C4-2B (cell line): Measurements from ENCODE around the gene ASXL1.
"Not testable (repeated sequence)": the region's sequence is repeated elsewhere in the genome, so short reads cannot be mapped to it uniquely, and the experiment has no call there.

Experiments used
- ZFX ChIP-seq: fragments of 450-650 bp; IDR thresholded peaks from 2 replicates; pipeline ENCODE4 v1.6.1; 2017
- TF ChIP-seq, protein P1 (sequence below): fragments of 450-650 bp; conservative IDR thresholded peaks from 2 replicates; pipeline ENCODE4 v1.5.1; 2017; ENCODE audit warnings: mild to moderate bottlenecking

DNA sequence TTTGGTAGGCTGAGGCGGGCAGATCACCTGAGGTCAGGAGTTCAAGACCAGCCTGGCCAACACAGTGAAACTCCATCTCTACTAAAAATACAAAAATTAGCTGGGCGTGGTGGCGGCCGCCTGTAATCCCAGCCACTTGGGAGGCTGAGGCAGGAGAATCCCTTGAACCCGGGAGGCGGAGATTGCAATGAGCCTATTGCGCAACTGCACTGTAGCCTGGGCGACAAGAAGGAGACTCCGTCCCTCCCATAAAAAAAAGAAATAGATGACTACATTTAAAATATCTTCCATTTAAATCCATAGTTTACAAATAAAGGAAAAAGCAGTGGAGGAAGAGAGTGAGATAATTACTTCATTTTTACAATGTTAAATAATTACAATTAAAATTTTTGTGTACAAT is 21.9 kb downstream of the ASXL1 start:
- not testable (repeated sequence) for TF ChIP-seq ZFX
- TF ChIP-seq, protein P1, sequence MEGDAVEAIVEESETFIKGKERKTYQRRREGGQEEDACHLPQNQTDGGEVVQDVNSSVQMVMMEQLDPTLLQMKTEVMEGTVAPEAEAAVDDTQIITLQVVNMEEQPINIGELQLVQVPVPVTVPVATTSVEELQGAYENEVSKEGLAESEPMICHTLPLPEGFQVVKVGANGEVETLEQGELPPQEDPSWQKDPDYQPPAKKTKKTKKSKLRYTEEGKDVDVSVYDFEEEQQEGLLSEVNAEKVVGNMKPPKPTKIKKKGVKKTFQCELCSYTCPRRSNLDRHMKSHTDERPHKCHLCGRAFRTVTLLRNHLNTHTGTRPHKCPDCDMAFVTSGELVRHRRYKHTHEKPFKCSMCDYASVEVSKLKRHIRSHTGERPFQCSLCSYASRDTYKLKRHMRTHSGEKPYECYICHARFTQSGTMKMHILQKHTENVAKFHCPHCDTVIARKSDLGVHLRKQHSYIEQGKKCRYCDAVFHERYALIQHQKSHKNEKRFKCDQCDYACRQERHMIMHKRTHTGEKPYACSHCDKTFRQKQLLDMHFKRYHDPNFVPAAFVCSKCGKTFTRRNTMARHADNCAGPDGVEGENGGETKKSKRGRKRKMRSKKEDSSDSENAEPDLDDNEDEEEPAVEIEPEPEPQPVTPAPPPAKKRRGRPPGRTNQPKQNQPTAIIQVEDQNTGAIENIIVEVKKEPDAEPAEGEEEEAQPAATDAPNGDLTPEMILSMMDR, result not testable (repeated sequence)
